ENCODE data around the gene C7orf25. TPM values are rescaled to one million over a fixed set of nuclear protein-coding genes. Genes with fewer than 3 reads are reported as not detected.

The C7orf25 gene
- total and polyA plus RNA-seq, 2 donors from 2014 or later: 2.4 to 6.6 TPM

GRCh38 chr7:42902331-42902730 is 9.5 kb downstream of the C7orf25 start:
- peaks cover 0 to 2% (median 1%) of the 10 kb centered on the region in 3 donors for H3K4me1 ChIP-seq (ENCODE audit: control insufficient read depth in 2 of 3, insufficient read depth in 2 of 3, low read depth in 1 of 3, low read length in 3 of 3)
- no peak for DNase-seq
- H3K27me3 ChIP-seq (ENCODE audit: control insufficient read depth, insufficient read depth, low read length): no peaks in the 10 kb centered on the region
- H3K4me3 ChIP-seq (ENCODE audit: low read length in 3 of 3): no peak overlapping the region
- intact Hi-C loops (cut with DNase I): no loop called here
- H3K27ac ChIP-seq (ENCODE audit: low read depth in 2 of 2, low read length in 2 of 2): no peak overlapping the region
- no peak overlapping the region for H3K9ac ChIP-seq (ENCODE audit: low read length in 3 of 3)
- H3K9me3 ChIP-seq (ENCODE audit: control insufficient read depth in 2 of 3, insufficient read depth in 1 of 3, low read length in 3 of 3): no peaks in the 10 kb centered on the region
- no peak for FAIRE-seq
- no peak for TF ChIP-seq CTCF (IDR thresholded peaks at IDR 0.05; ENCODE audit: borderline replicate concordance, extremely low read depth, insufficient read depth)
- H3K36me3 ChIP-seq (ENCODE audit: control insufficient read depth in 2 of 3, insufficient read depth in 3 of 3, low read length in 3 of 3): no peaks in the 10 kb centered on the region

GRCh38 chr7:42900842-42901241 is 11.0 kb downstream of the C7orf25 start:
- Histone ChIP-seq H3K9me3 (ENCODE audit: control insufficient read depth in 2 of 3, insufficient read depth in 1 of 3, low read length in 3 of 3) (no peaks in the 10 kb centered on the region), H3K4me3 (ENCODE audit: low read length in 3 of 3) (no peak overlapping the region), H3K4me1 (ENCODE audit: control insufficient read depth in 2 of 3, insufficient read depth in 2 of 3, low read depth in 1 of 3, low read length in 3 of 3) (no peaks in the 10 kb centered on the region), H3K36me3 (ENCODE audit: control insufficient read depth in 2 of 3, insufficient read depth in 3 of 3, low read length in 3 of 3) (no peaks in the 10 kb centered on the region), H3K9ac (ENCODE audit: low read length in 3 of 3) (no peak overlapping the region), H3K27ac (ENCODE audit: low read depth in 2 of 2, low read length in 2 of 2) (no peak overlapping the region), H3K27me3 (ENCODE audit: control insufficient read depth, insufficient read depth, low read length) (no peaks in the 10 kb centered on the region)
- FAIRE-seq: no peak
- no peak for DNase-seq
- no peak for TF ChIP-seq CTCF (IDR thresholded peaks at IDR 0.05; ENCODE audit: borderline replicate concordance, extremely low read depth, insufficient read depth)
- intact Hi-C loops (cut with DNase I): no loop called here

- DNase-seq (no peak), FAIRE-seq (no peak)
- Histone ChIP-seq H3K27me3 (ENCODE audit: control insufficient read depth, insufficient read depth, low read length) (no peaks in the 10 kb centered on the region), H3K4me1 (ENCODE audit: control insufficient read depth in 2 of 3, insufficient read depth in 2 of 3, low read depth in 1 of 3, low read length in 3 of 3) (peaks cover 0 to 3% (median 0%) of the 10 kb centered on the region in 3 donors), H3K9ac (ENCODE audit: low read length in 3 of 3) (no peak overlapping the region), H3K27ac (ENCODE audit: low read depth in 2 of 2, low read length in 2 of 2) (no peak overlapping the region), H3K4me3 (ENCODE audit: low read length in 3 of 3) (no peak overlapping the region), H3K36me3 (ENCODE audit: control insufficient read depth in 2 of 3, insufficient read depth in 3 of 3, low read length in 3 of 3) (no peaks in the 10 kb centered on the region), H3K9me3 (ENCODE audit: control insufficient read depth in 2 of 3, insufficient read depth in 1 of 3, low read length in 3 of 3) (no peaks in the 10 kb centered on the region)
- intact Hi-C loops (cut with DNase I): no loop called here
- no peak for TF ChIP-seq CTCF (IDR thresholded peaks at IDR 0.05; ENCODE audit: borderline replicate concordance, extremely low read depth, insufficient read depth)
Observed at GRCh38 chr7:42893346-42894240, 18.3 kb downstream of the C7orf25 start.
